ENCODE measurements around the gene NELFB. TPM values are rescaled to one million over a fixed set of nuclear protein-coding genes. Genes with fewer than 3 reads are reported as not detected.

Gene NELFB
- total and polyA plus RNA-seq, 10 donors: 26.6 to 49.7 (median 38.7) TPM

- H3K36me3 ChIP-seq: no peaks in the 10 kb centered on the region
- peaks cover 0 to 5% (median 0%) of the 10 kb centered on the region in 8 donors for H3K9me3 ChIP-seq
- TF ChIP-seq POLR2AphosphoS5 (IDR thresholded peaks at IDR 0.05): peak in 1 of 3 donors; percentile 6
- TF ChIP-seq CTCF (IDR thresholded peaks at IDR 0.05 in 8 of 11, conservative IDR thresholded peaks at IDR 0.05 in 3 of 11): peak in 7 of 11 experiments; percentile 27 to 88 (median 77)
- TF ChIP-seq POLR2A (IDR thresholded peaks at IDR 0.05): no peak
- H3K4me3 ChIP-seq: peak overlapping the region in 7 of 8 donors; percentile 24 to 75 (median 41)
- H3K4me1 ChIP-seq: peaks cover 16 to 63% (median 45%) of the 10 kb centered on the region in 6 donors
- DNase-seq: peak; percentile 89
- intact Hi-C loops (cut with DNase I; ENCODE audit: low total_unique reads): loop anchor here (5.0 to 10.0 kb wide), 2 partner anchors 112 to 229 kb away; no protein-coding TSS in a partner anchor
- 1 to 5% (median 3%) methylated on average over 10 to 76 of the region's 76 CpGs for WGBS, 5 donors
- H3K27me3 ChIP-seq (replicated peaks in 1 of 7): peaks cover 2 to 78% (median 44%) of the 10 kb centered on the region in 7 donors
- H3K27ac ChIP-seq: peak overlapping the region in 4 of 8 donors; percentile 63 to 82 (median 73)
Measured at GRCh38 chr9:137295238-137295811, 40.2 kb downstream of the NELFB start.

- Histone ChIP-seq H3K27me3 (replicated peaks in 1 of 7) (peaks cover 2 to 86% (median 45%) of the 10 kb centered on the region in 7 donors), H3K4me3 (peak overlapping the region in 7 of 8 donors; percentile 24 to 75 (median 41)), H3K9me3 (peaks cover 0 to 5% (median 0%) of the 10 kb centered on the region in 8 donors), H3K27ac (peak overlapping the region; percentile 11 to 82 (median 66)), H3K4me1 (peaks cover 16 to 71% (median 51%) of the 10 kb centered on the region in 6 donors), H3K36me3 (no peaks in the 10 kb centered on the region)
- WGBS, 5 donors: 10 to 33% (median 13%) methylated on average over 38 to 77 of the region's 78 CpGs
- intact Hi-C loops (cut with DNase I; ENCODE audit: low total_unique reads): loop anchor here (5.0 to 10.0 kb wide), 2 partner anchors 111 to 229 kb away; no protein-coding TSS in a partner anchor
- TF ChIP-seq CTCF (IDR thresholded peaks at IDR 0.05 in 8 of 11, conservative IDR thresholded peaks at IDR 0.05 in 3 of 11): no peak
- TF ChIP-seq POLR2A (IDR thresholded peaks at IDR 0.05): no peak
- no peak for TF ChIP-seq POLR2AphosphoS5 (IDR thresholded peaks at IDR 0.05)
- DNase-seq: no peak
Measured at GRCh38 chr9:137295849-137296669, 40.9 kb downstream of the NELFB start.

- H3K36me3 ChIP-seq: no peaks in the 10 kb centered on the region
- peak overlapping the region; percentile 11 to 82 (median 66) for H3K27ac ChIP-seq
- intact Hi-C loops (cut with DNase I; ENCODE audit: low total_unique reads): loop anchor here (5.0 to 10.0 kb wide), 2 partner anchors 110 to 228 kb away; no protein-coding TSS in a partner anchor
- H3K9me3 ChIP-seq: peaks cover 0 to 5% (median 0%) of the 10 kb centered on the region in 8 donors
- H3K4me1 ChIP-seq: peaks cover 16 to 78% (median 57%) of the 10 kb centered on the region in 6 donors
- no peak for DNase-seq
- peak; percentile 56 to 82 (median 79) for TF ChIP-seq POLR2AphosphoS5 (IDR thresholded peaks at IDR 0.05)
- TF ChIP-seq POLR2A (IDR thresholded peaks at IDR 0.05): no peak
- TF ChIP-seq CTCF (IDR thresholded peaks at IDR 0.05 in 8 of 11, conservative IDR thresholded peaks at IDR 0.05 in 3 of 11): no peak
- peaks cover 2 to 92% (median 45%) of the 10 kb centered on the region in 7 donors for H3K27me3 ChIP-seq (replicated peaks in 1 of 7)
- peak overlapping the region in 7 of 8 donors; percentile 24 to 75 (median 41) for H3K4me3 ChIP-seq
- WGBS, 5 donors: 47 to 55% (median 48%) methylated on average over 13 to 24 of the region's 24 CpGs
Measured at GRCh38 chr9:137296670-137297664, 41.8 kb downstream of the NELFB start.

Data from spleen (tissue), 11 donors.